Esophagus squamous epithelium (tissue), 4 donors: Measurements from ENCODE around the gene MYRFL.

ENCODE experiments used
- CTCF ChIP-seq, 6 experiments: fragments of 450-650 bp in 4 of 6; fragments of 200-600 bp in 2 of 6; sonication (generic) in 2 of 6; IDR thresholded peaks; one replicate each; pipeline ENCODE4 v1.5.1; 2016 to 2019; ENCODE audit warnings: antibody characterized with exemption in 6 of 6, mild to moderate bottlenecking in 4 of 6, moderate library complexity in 4 of 6
- POLR2A ChIP-seq, 4 donors: fragments of 450-650 bp; IDR thresholded peaks; one replicate each; pipeline ENCODE4 v1.6.1; 2017; ENCODE audit warnings: antibody characterized with exemption in 4 of 4, mild to moderate bottlenecking in 4 of 4, moderate library complexity in 3 of 4

GRCh38 chr12:69986114-69986513 lies 161.1 kb downstream of the MYRFL start:
- TF ChIP-seq POLR2A (IDR thresholded peaks at IDR 0.05), result no peak
- TF ChIP-seq CTCF (IDR thresholded peaks at IDR 0.05), result no peak
